ENCODE measurements around the gene ZNF397. TPM values are rescaled to one million over a fixed set of nuclear protein-coding genes. Genes with fewer than 3 reads are reported as not detected.

Gene ZNF397
- total RNA-seq, 1 experiment from 2014 or later = 35.3 TPM

GRCh38 chr18:35271656-35272055 is 30.8 kb downstream of the ZNF397 start:
- no peak overlapping the region for H2BK20ac ChIP-seq (ENCODE audit: low read depth, low read length, poor library complexity, severe bottlenecking)
- H3K23me2 ChIP-seq (ENCODE audit: insufficient read length, low read depth, low read length, poor library complexity, severe bottlenecking) = peaks cover 2% of the 10 kb centered on the region
- H3K27me3 Mint-ChIP-seq (ENCODE audit: low read depth) = no peaks in the 10 kb centered on the region; the same call in 1 of the 2 replicates
- H3K79me2 ChIP-seq (ENCODE audit: insufficient read depth, low read length) = no peaks in the 10 kb centered on the region
- no peak overlapping the region for H2BK12ac ChIP-seq (ENCODE audit: insufficient read length, low read depth, low read length)
- H3K14ac ChIP-seq (ENCODE audit: insufficient read depth, low read length) = no peak overlapping the region
- H4K20me1 ChIP-seq (ENCODE audit: control insufficient read depth, insufficient read depth, insufficient read length) = no peaks in the 10 kb centered on the region
- no peaks in the 10 kb centered on the region for H3K4me1 ChIP-seq (ENCODE audit: insufficient read depth, low read length)
- no peak overlapping the region for H4K8ac ChIP-seq (replicated peaks; ENCODE audit: insufficient read length, low read depth, low read length)
- no peak overlapping the region for H4K5ac ChIP-seq (ENCODE audit: insufficient read length, low read depth, low read length)
- H3K4me3 Mint-ChIP-seq = no peak overlapping the region
- H2BK15ac ChIP-seq (ENCODE audit: low read depth, low read length) = no peak overlapping the region
- no peak for TF ChIP-seq CTCF (conservative IDR thresholded peaks at IDR 0.05)
- H3K79me1 ChIP-seq (ENCODE audit: insufficient read depth, low read depth, low read length, poor library complexity, severe bottlenecking) = no peaks in the 10 kb centered on the region
- peaks cover 21 to 26% (median 26%) of the 10 kb centered on the region in 3 experiments for H3K36me3 Mint-ChIP-seq (ENCODE audit: insufficient read depth in 1 of 3, low read depth in 3 of 3)
- no peak overlapping the region for H3K4ac ChIP-seq (ENCODE audit: low read depth, low read length)
- no peaks in the 10 kb centered on the region for H3K4me1 Mint-ChIP-seq
- no peak overlapping the region for H4K91ac ChIP-seq (ENCODE audit: insufficient read length, low read depth, low read length)
- no peak overlapping the region for H3K4me2 ChIP-seq (ENCODE audit: insufficient read depth, insufficient read length, low read length)
- no peak overlapping the region for H3K9ac ChIP-seq (ENCODE audit: extremely low read depth, insufficient read length, low read length)
- no peak overlapping the region for H3K18ac ChIP-seq (ENCODE audit: insufficient read length, low read depth, low read length)
- no peak overlapping the region for H2BK120ac ChIP-seq (ENCODE audit: low read depth, low read length, poor library complexity, severe bottlenecking)
- no peak overlapping the region for H3K27ac ChIP-seq (ENCODE audit: insufficient read length, low read depth, low read length)
- peaks cover 4% of the 10 kb centered on the region for H3K9me3 ChIP-seq (ENCODE audit: control insufficient read depth, low read depth, low read length)
- H3K56ac ChIP-seq (ENCODE audit: insufficient read length, low read depth, low read length) = no peak overlapping the region
- DNase-seq = no peak
- H3K27ac Mint-ChIP-seq = no peak overlapping the region
- no peak overlapping the region for H3T11ph ChIP-seq (ENCODE audit: low read length)
- H3K23ac ChIP-seq (ENCODE audit: insufficient read length, low read depth, low read length) = no peak overlapping the region
- peaks cover 40% of the 10 kb centered on the region in 2 experiments for H3K9me3 Mint-ChIP-seq
- H2BK5ac ChIP-seq (ENCODE audit: insufficient read length, low read length) = no peak overlapping the region
- H2AK5ac ChIP-seq (ENCODE audit: insufficient read length, low read length) = no peak overlapping the region
- no CpG with 5 or more reads among the region's 35 CpGs for WGBS (ENCODE audit: extremely low coverage, insufficient read length, low lambda C conversion rate)
- no peaks in the 10 kb centered on the region for H3K27me3 ChIP-seq (ENCODE audit: insufficient read depth, low read length)
- no peak overlapping the region for H2AFZ ChIP-seq (ENCODE audit: low read length)

Measured in H9 (cell line).